GM19324 (cell line): ENCODE data around the gene TLR9.
A peak's percentile ranks its signal among the peaks of the same experiment; 100 is the strongest.

ENCODE experiments used
- ATAC-seq: cut with Tn5 transposase; IDR thresholded peaks from one replicate; pipeline ENCODE4 v1.9.1; 2021; ENCODE audit warnings: mild to moderate bottlenecking, moderate library complexity; ENCODE audit not compliant: unreplicated experiment, low FRiP score

TLR9 gene

DNA sequence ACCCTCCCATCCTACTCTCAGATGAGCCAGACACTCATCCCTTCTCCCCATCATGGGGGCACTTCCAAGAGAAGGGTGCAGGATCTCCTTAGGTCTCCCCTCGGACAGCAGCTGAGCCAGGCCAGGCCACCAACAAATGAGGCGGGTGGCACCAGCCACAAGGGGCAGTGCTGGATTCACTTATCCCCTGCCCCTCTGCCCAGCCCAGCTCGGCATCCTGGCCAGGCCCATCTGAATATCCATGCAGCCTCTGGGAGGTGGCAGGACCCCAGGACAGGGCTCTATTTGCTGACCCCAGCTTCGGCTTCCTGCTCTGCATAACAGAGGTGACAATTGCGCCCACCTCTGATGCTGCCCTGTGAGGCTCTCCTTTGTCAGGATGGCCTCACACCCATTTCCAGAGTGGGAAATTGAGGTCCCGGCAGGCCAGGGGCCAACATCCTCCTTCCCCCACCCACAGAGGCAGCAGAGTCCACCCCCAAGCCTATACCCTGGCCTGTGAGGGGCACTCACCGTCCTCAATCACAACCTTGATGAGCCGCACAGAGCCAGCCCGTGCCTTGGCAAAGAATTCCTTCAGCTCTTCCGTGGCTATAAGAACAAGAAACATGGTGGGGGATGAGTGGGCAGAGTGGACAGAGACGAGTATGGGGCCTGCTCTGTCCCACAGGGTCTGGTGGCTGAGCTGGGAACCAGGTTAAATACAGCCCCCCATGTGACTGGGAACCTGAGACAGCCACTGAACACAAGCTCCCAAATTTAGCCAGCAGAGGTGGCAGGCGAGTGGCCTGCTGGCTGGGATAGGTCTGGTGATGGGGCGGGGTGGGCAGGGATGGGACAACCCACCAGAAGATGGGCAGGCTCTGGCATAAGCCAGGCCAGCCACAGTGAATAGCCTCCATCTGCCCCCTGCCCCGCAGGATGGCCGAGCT is 9.3 kb upstream of the TLR9 start:
- no peak for ATAC-seq

DNA sequence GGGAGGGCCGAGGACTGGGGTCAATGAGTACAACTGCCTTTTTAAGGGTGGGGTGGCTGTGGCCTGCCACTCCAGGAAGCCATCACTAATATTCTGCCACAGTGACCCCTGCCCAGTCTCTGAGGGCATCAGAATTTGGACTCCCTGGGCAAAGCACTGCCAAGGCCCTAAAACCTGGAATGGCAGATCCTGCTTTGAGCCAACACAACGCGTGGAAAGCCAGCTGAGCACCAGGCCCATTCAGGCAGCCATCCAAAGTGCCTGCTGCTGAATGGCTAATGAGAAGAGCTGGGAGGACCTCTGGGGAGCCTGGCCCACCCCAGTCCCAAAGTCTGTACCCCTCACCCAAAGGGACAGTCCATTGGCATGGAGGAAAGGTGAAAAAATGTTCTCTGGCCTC is 8.5 kb upstream of the TLR9 start:
- no peak for ATAC-seq

GRCh38 chr3:52233108-52233591 is 7.7 kb upstream of the TLR9 start:
- ATAC-seq = no peak

DNA sequence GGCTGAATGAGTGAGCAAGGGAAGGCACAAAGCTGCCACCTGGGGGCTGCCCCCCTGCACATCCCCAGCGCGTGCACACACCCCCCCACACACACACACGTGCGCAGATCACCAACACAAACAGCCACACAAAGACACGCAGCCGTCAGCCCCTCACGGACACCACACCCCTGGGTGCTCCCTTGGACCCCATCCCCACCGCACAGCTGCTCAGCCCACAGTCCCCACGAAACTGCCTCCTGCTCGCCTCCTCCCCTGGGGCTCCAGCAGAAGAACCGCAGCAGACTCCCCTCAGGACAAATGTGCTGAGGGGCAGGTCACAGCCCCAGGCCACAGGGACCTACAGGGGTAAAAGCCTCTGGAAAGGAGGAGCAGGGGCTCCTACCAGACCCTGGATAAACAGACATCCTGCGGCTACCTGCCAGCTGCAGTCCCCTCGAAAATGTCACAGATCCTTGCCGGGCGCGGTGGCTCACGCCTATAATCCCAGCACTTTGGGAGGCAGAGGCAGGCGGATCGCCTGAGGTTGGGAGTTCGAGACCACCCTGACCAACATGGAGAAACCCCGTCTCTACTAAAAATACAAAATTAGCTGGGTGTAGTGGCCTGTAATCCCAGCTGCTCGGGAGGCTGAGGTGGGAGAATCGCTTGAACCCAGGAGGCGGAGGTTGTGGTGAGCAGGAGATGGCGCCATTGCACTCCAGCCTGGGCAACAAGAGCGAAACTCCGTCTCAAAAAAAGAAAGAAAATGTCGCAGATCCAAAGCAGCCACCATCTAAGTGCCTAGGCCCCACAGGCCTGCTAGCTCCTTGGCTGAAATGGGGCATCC is 7.0 kb upstream of the TLR9 start:
- no peak for ATAC-seq

DNA sequence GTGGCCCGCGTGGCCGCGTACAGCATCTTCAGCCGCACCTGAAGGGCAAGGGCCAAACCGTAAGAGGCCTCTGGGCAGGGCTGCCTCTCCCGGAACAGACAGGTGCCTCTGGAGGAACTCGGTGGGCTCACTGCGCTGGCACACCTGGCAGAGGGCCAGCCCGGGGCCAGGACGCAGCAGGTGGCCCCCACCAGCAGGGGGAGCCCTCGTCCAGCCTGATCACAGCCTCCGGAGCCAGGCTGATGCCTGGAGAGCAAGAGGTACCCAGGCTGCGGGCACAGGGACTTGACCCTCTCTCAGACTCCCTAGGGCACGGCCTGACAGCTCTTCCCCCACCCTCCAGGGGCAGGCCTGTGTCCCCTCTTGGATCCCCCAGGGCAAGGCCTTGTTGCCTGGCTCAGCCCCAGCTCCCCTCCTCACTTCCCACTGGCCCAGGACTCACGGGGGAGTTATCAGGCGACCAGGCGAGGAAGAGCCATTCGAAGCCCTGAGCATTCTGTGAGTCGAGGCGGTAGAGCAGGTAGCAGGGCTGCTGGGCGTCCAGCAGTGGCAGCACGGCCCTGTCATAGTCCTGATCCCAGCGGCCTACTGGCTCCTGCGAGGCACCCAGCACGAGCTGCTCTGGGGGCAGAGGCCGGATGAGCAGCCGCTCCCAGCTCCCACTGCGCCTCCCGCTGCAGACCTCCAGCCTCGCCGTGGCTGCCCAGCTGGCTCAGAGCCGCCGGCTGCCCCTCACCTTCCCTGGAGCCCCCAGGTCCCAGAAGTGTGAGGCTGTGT is 6.2 kb upstream of the TLR9 start:
- ATAC-seq = no peak

DNA sequence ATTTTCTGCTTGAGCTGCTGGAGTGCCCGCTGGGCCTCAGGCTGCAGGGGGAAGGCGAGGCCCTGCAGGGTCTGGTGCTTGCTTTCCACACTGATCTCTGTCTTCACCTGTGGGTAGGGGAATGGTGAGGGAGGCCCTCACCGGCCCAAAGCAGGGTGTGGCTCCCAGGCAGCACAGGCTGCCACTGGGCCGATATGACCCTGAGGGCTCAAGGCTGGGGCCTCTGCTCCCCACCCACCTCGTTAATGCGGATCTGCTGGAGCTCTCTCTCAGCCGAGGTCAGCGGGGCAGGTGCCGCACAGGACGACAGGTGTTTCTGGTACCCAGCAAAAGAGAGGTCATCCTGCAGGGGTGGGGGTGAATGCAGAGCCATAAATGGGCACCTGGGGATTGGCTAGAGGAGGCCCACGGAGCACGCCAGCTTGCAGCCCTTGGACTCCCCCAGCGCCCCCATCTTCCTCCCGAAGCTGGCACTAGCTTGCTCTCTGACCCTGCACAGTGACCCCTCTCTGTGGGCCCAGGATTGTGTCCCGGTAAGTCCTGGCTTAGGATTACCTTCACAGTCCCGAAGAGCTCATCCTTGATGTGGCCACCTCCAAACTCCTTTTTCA is 5.5 kb upstream of the TLR9 start:
- no peak for ATAC-seq

- ATAC-seq = no peak
Observed at GRCh38 chr3:52230461-52230860, 5.0 kb upstream of the TLR9 start.

DNA sequence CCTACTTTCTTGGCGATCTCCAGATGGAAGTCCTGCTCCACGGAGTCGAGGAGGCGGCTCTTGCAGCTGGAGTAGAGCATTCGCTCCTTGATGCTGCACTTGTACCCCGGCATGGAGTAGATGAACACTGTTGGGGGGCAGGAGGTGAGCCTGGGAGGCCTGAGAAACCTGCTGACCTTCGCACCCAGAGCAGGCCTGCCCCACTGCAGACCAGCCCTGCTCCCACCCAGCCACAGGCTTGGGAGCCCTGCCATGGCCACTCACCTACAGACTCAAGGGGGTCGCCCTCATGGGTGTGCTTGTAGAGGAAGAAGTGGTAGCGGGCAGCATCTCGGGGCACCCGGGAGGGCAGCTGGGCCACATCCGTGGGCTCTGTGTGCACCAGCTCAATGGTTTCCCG is 4.2 kb upstream of the TLR9 start:
- ATAC-seq = no peak

GRCh38 chr3:52228751-52229291 is 3.4 kb upstream of the TLR9 start:
- ATAC-seq = no peak

DNA sequence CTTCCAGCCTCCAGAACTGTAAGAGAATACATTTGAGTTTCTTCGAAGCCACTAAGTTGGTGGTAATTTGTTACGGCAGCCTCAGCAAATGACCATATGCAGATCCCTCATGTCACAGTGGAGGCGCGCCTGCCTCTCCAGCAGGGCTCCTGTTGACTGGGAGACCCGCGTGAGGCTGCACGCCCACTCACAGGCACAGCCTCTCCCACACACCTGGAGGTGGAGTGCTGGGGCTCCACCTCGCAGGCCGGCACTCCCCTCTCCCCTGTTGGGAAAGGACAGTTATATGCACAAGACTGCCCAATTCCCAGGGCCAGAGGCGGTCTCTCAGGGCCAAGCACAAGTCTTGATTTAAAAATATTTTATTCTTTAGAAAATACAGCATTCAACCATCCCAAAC is 2.8 kb upstream of the TLR9 start:
- no peak for ATAC-seq

- ATAC-seq = no peak
Observed at GRCh38 chr3:52227766-52228165, 2.3 kb upstream of the TLR9 start.

- no peak for ATAC-seq
Observed at GRCh38 chr3:52227117-52227516, 1.7 kb upstream of the TLR9 start.

- ATAC-seq = peak; percentile 3
Observed at GRCh38 chr3:52226229-52226817, 878 bp upstream of the TLR9 start.

GRCh38 chr3:52223449-52224408 is 1.7 kb downstream of the TLR9 start:
- no peak for ATAC-seq

GRCh38 chr3:52222319-52223221 is 2.9 kb downstream of the TLR9 start:
- ATAC-seq = no peak

GRCh38 chr3:52221563-52222318 is 3.7 kb downstream of the TLR9 start:
- ATAC-seq = no peak

- no peak for ATAC-seq
Observed at GRCh38 chr3:52221141-52221562, 4.3 kb downstream of the TLR9 start.
